Dermis microvascular lymphatic vessel endothelial cell (primary cell): ENCODE measurements around the gene DSC2. TPM values are rescaled to one million over a fixed set of nuclear protein-coding genes. Genes with fewer than 3 reads are reported as not detected.
"Not testable (repeated sequence)": the region's sequence is repeated elsewhere in the genome, so short reads cannot be mapped to it uniquely, and the experiment has no call there.

Source experiments
- DNase-seq, 2 donors: peaks; one replicate each; pipeline versions ENCODE4 v3.0.0 to v3.0.0-alpha.2; 2010; ENCODE audit warnings: low read depth in 2 of 2
- total RNA-seq: library from RNA; depleted of rRNA; stranded (reverse); fragments of >200 nt; gene quantifications from 2 replicates; pipeline ENCODE4 v1.2.1, GENCODE V29; 2014

Gene DSC2
- total RNA-seq, 1 donor from 2014 or later = under 0.01 TPM

DNA sequence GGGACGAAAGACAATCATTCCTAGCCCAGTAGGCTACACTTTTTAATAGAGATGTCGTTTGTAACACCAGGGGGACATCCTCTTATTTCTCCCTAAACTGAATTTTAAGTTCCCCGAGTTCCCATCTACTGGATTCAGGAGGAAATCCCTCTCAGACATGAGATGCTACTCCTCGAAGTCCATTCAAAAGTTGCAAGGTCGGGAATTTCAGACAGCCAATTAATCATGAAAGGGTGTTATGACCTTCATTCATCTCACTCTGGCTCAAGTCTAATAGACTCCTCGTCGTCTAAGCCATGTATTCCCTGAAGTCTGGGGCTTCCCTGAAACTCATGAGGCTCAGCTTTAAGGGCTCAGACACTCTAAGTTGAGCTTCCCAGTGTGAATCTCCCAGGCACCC is 58.5 kb downstream of the DSC2 start:
- no peak for DNase-seq

DNA sequence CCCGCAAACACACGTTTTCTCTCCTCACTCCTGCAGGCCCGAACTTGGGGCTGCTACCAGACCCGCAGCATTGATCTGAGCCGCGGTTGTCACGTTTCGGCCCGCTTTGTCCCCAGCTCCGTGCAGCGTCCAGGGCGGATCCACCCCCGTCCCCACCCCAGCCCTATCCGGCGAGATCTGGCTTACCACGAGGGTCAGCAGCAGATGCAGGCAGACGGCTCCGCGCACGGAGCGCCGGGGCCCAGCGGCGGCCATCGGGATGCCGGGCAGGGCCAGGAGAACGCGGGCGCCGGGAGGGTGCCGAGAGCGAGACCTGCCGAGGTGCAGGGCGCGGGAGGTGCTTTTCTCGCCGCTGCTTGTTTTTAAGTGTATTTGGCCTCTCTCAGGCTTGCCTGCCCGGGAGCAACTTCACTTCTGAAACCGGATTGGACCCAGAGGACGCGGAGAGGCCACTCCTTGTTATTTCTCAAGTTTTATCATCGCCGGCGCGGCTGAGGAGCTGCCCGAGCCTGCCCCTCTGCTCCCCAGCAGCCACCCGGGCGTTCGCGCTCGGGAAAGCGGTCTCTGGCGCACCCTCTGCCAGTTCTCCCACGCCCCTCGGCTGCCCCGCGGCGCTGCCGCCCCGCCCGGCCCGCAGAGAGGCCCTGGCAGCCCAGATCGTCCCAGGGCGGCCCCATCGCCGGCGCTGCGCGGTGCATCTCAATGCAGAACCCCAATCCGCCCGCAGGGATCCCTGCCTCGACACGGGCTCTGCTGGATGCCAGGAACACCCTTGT is 59.6 kb downstream of the DSC2 start, which contains the start of gene DSC3:
DSC3 (minus strand) TSS at position 337 of the 776 bp plus-strand sequence; CDS start at position 255, 82 bp downstream.
- no peak for DNase-seq

DNA sequence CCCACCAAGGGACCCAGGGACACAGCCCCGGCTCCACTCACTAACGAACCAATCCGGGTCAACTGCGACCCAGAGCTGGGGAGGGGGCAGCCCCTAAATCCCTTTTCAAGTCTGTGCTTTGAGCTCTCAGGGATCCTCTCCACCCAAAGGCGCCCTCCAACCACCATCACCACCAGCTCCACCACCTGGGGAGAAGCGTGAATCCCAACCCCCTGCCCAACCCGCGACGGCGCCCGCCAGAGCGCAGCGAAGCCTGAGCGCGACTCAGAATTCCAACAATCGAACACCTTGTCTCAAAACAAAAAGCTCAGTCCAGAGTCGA is 60.2 kb downstream of the DSC2 start:
- no peak for DNase-seq

DNA sequence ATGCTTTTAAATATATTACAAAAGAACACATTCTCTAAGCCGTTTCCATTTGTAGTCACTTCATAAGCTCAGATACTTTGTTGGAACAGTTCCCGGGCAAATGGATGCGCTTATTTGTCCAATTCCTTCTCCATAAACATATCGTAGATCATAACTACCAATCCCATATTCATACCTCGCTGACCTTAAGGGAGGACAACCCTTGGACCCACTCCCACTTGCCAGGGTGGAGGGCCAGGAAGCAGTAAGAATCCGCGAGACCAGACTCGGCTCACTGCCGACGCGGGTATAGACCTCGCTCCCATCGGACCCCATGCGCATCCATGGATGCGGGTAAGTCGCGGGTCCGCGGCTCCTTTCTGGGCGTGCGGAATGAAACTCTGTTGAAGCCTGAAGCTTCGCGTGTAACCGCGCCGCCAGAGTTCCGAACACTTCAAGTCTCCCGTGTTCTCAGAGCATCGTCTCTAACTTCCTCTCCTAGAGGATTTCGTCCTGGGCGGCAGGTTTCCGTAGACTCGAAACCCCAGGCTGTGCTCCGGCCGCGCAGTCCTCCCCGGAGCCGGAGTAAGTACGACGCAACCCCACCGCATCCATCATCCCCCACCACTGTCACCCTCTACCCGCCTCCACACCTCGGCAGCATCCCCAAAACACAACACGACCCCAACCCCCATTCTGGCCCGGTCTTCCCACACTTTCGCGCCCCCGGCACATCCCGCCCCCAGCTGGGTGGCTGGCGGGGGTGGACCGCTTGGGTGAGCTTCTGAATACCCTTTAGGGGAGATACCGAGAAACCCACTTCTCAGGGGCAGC is 60.7 kb downstream of the DSC2 start:
- no peak for DNase-seq

DNA sequence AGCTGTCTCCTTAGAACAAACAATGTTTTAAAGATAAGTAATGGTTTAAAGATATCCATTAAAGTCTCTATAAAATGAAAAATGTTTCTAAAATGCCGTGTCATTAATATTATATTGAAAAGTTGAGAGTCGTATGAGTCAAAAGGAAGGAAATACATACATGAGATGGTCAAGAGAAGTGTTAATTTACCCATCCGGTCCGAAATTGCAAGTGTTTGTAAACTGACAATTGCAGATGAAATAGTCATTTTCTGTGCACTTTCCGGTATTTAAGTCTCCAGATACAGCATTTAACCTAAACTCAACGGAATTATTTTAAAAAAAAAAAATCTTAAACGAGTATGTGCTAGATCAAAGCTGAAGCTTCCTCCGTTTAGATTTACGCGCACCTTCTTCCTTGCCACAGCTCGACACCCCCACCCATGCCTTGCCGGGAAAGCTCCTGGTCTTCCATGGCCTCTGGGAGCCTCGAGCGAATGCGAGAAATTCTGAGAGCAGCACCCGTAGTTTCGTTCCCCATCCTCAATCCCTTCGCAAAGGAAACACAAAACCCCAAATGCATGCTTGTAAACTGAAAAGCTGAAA is 61.4 kb downstream of the DSC2 start:
- no peak for DNase-seq

DNA sequence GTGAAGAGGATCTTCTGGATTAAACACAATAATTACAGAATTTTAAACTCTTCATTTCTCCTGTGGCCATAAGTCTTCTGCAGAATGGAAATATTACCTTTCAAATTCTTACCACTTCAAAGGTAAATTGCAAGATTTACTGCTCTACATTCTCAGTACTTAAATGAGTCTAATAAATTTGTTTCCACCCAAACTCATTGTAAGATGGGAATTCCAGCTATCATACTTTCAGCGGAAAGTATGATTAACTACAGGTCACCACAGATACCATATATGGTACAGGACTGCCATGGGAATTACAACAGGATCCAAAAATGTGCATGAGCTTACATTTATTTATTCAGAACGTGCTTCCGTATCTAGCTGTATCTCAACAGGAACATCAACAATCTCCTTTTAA is 62.8 kb downstream of the DSC2 start:
- no peak for DNase-seq

DNA sequence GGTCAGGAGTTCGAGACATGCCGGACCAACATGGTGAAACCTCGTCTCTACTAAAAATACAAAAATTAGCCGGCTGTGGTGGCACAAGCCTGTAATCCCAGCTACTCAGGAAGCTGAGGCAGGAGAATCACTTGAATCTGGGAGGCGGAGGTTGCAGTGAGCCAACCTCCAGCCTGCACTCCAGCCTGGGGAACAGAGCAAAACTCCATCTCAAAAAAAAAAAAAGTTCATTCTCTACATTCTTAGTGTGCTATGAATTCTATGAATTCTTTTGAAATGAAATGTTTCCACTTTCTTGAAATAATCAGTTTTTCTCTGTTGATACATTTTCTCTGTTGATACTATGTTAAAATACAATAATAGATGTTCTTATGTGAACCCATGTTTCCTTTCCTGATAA is 64.5 kb downstream of the DSC2 start:
- not testable (repeated sequence) for DNase-seq

DNA sequence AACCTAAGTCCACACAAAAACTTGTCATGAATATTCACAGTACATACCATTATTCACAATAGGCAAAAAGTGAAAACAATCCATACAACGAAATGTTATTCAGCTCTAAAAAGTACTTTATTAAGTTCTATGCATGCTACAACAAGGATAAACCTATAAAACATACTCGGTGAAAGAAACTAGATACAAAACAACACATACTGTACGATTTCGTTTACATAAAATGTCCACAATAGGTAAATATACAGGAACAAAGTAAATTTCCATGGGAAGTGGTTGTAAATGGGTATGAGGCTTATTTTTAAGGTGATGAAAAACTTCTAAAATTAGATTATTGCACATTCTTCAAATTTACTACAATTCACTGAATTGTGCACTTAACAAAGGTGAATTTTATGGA is 67.7 kb downstream of the DSC2 start:
- no peak for DNase-seq

DNA sequence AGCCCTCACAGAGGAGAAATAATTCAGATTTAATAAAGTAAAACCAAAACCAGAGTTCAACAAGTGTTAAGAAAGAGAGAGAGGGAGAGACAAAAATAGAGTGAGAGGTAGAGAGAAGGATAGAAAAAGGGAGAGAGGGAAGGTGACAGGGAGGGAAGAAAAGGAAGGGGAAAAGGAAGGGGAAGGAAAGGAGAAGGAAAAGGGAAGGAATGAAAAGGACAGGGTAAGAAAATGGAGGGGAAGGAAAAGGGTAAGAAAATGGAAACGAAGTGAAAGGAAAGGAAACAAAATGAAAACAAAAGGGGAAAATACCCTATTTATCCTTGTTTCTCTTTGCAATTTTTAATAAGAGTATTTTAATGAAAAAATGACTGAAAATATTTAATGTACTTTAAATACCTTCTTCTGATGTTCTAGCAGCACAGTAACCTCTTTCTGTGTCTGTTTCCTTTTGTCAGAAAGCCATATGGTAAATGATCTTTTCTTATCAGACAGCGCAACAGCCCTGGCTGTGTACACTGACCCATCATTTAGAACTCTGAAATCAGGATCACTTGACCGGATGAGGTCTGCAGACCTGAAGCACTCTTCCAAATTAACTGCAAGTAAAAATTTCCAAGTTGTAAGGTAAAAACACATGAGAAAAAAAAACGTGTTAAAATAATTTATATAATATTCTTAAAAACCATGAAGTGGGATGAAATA is 71.5 kb downstream of the DSC2 start:
- no peak for DNase-seq

DNA sequence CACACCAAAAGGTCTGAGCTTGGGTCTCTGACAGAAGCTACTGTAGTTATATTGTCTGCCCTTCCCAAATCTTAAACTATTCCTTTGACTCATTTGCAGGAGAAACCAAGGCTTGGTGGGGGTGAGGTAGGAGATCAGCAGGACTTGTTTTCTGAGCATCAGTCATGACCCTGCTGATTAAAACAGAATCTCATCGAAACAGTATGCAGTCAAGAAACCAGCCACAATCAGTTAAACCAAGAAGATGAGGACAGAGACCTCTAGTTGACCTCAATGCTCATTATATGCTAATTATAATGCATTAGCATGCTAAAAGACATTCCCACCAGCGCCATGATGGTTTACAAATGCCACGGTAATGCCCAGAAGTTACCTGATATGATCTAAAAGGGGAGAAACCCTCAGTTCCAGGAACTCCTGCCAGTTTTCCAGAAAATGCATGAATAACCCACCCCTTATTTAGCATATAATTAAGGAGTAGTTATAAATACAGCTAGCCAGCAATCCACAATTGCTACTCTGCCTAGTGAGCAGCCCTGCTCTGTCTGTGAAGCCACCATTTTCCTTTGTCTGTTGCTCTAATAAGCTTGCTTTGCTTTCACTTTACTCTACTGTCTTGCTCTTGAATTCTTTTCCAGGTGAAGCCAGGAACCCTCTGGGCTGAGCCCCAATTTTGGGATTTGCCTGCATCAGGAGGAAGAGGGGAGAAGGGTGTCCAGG is 86.3 kb downstream of the DSC2 start:
- no peak for DNase-seq

DNA sequence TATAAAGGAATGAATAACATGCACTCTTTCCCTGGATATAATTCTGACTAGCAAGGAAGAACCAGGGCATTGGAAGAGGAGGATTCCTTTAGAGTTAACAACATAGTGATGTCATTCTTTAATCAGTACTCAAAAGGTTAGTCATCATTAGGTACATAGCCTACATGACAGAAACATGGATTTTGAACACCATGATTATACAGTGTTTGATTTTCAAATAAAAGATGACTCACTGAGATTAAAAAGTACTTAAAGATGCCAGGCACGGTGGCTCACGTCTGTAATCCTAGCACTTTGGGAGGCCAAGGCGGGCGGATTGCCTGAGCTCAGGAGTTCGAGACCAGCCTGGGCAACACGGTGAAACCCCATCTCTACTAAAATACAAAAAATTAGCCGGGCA is 90.8 kb downstream of the DSC2 start:
- not testable (repeated sequence) for DNase-seq

DNA sequence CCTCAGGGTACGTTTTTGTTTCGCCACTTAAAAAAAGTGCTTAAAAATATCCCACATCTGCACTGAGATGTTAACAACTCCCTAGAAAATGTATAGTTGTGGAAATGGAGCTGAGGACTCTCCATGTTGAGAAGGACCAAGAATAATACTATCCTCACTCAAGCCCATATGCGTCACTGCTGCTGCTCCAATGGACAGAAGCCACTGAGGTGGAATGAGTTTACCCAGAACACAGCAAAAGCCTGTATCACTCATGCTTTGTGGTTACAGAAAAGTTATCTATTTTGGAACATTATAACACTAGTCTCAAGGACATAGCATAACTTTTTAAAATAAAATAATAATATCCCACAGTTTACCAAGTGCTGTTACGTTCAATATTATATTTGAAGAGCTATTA is 91.6 kb downstream of the DSC2 start:
- no peak for DNase-seq

Other genes starting within 250 kb of the DSC2 start
- under 0.01 TPM in 2 replicates for gene DSC3, start 59.7 kb downstream of the DSC2 start, total RNA-seq
- gene DSC1, start 60.4 kb upstream of the DSC2 start, total RNA-seq = not detected in 2 replicates
- gene DSG1, start 215.7 kb upstream of the DSC2 start, total RNA-seq = not detected in 2 replicates